PC-9 (cell line): Measurements from ENCODE around the gene SHISA6. TPM values are rescaled to one million over a fixed set of nuclear protein-coding genes. Genes with fewer than 3 reads are reported as not detected.

Source experiments
- BruUV-seq: library from RNA; stranded (reverse); fragments of 400-500 nt; replicated peaks from 2 replicates; lab custom pipeline; 2021; lab: Mats Ljungman, UMichigan
- CTCF ChIA-PET: fragments of 300-600 bp; sonication (Branson Sonifier 250); formaldehyde crosslinking; loops from one replicate; lab custom pipeline; 2022; ENCODE audit warnings: antibody characterized with exemption; lab: Charles Lee
- POLR2A ChIA-PET: fragments of 300-600 bp; sonication (Branson Sonifier 250); formaldehyde crosslinking; loops from one replicate; lab custom pipeline; 2022; ENCODE audit warnings: antibody characterized with exemption; ENCODE audit not compliant: unreplicated experiment; lab: Charles Lee
- DNase-seq, 2 experiments: peaks; one replicate each; pipeline versions ENCODE4 v3.0.0 to v3.0.0-alpha.2; 2015 to 2022; ENCODE audit warnings: mixed read lengths in 1 of 2
- H2AFZ ChIP-seq: fragments of 200-600 bp; sonication (generic); 2 replicates; pipeline ENCODE4 v1.8.1; 2017; ENCODE audit warnings: antibody characterized with exemption
- H3F3A ChIP-seq: fragments of 200-600 bp; sonication (generic); 2 replicates; pipeline ENCODE4 v1.8.1; 2017; ENCODE audit warnings: antibody characterized with exemption, mild to moderate bottlenecking, low read depth; ENCODE audit not compliant: insufficient read depth
- H3K27ac ChIP-seq: fragments of 200-600 bp; sonication (generic); 2 replicates; pipeline ENCODE4 v1.6.1; 2016; ENCODE audit warnings: mixed run types
- H3K27me3 ChIP-seq: fragments of 200-600 bp; sonication (generic); 2 replicates; pipeline ENCODE4 v1.6.1; 2016; ENCODE audit warnings: low read depth, mixed run types; ENCODE audit not compliant: insufficient read depth
- H3K36me3 ChIP-seq: fragments of 200-600 bp; sonication (generic); 2 replicates; pipeline ENCODE4 v1.6.1; 2016; ENCODE audit warnings: low read depth, mixed run types
- H3K4me1 ChIP-seq: fragments of 200-600 bp; sonication (generic); replicated peaks from 2 replicates; pipeline ENCODE4 v1.6.1; 2016; ENCODE audit warnings: mixed run types; ENCODE audit not compliant: insufficient read depth
- H3K4me2 ChIP-seq: fragments of 200-600 bp; sonication (generic); 2 replicates; pipeline ENCODE4 v1.6.1; 2017; ENCODE audit warnings: mixed run types
- H3K4me3 ChIP-seq: fragments of 200-600 bp; sonication (generic); 2 replicates; pipeline ENCODE4 v1.6.1; 2016; ENCODE audit warnings: mixed run types
- H3K79me2 ChIP-seq: fragments of 200-600 bp; sonication (generic); 2 replicates; pipeline ENCODE4 v1.6.1; 2017; ENCODE audit warnings: low read depth, mixed run types
- H3K9me2 ChIP-seq: fragments of 200-600 bp; sonication (generic); 2 replicates; pipeline ENCODE4 v1.8.1; 2017; ENCODE audit warnings: mild to moderate bottlenecking; ENCODE audit not compliant: insufficient read depth
- H3K9me3 ChIP-seq: fragments of 200-600 bp; sonication (generic); 2 replicates; pipeline ENCODE4 v1.8.1; 2016; ENCODE audit warnings: low read depth; ENCODE audit not compliant: insufficient read depth
- H4K20me1 ChIP-seq: fragments of 200-600 bp; sonication (generic); 2 replicates; pipeline ENCODE4 v1.8.1; 2017; ENCODE audit not compliant: insufficient read depth
- EZH2 ChIP-seq: fragments of 200-600 bp; sonication (generic); IDR thresholded peaks from 2 replicates; pipeline ENCODE4 v1.8.0; 2017; ENCODE audit warnings: antibody characterized with exemption, low read depth
- intact Hi-C: fragments of 100-400 bp; cut with micrococcal nuclease; formaldehyde crosslinking; loops from one replicate; pipeline ENCODE4 v1.10.0; 2022; ENCODE audit not compliant: unreplicated experiment
- total RNA-seq: library from RNA; stranded (reverse); gene quantifications from 2 replicates; pipeline ENCODE4 v1.2.3, GENCODE V29; 2021
- TF ChIP-seq, protein P1 (sequence below): fragments of 200-600 bp; sonication (generic); conservative IDR thresholded peaks from 2 replicates; pipeline ENCODE4 v1.6.1; 2017; ENCODE audit warnings: mixed run types, antibody characterized with exemption, mild to moderate bottlenecking, moderate library complexity

The SHISA6 gene
- total RNA-seq, 1 experiment from 2014 or later = not detected

DNA sequence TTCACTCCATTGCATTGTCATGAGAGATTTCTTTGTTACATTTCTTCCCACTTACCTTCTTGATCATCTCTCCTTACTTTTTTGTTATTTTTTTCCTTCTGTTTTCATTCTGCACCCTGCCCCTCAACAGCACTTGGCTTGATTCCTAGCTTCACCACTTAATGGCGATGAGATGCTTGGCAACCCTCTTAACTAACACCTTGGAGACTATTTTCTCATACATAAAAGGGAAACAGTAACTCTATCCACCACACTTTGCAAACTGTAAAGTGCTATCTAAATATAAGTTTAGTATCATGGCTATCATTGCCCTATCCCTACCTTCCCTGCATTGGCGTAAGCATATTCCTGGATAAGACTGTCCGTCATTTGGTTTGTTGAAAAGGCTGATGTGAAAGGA, 177.3 kb downstream of the SHISA6 start:
- DNase-seq = no peak
- Histone ChIP-seq H3K4me1 (no peaks in the 10 kb centered on the region), H2AFZ (no peak overlapping the region), H3K27ac (no peak overlapping the region), H3K79me2 (no peaks in the 10 kb centered on the region), H3F3A (no peaks in the 10 kb centered on the region), H4K20me1 (no peaks in the 10 kb centered on the region), H3K27me3 (no peaks in the 10 kb centered on the region), H3K4me2 (no peak overlapping the region), H3K9me2 (no peaks in the 10 kb centered on the region), H3K9me3 (no peaks in the 10 kb centered on the region), H3K4me3 (no peak overlapping the region), H3K36me3 (no peaks in the 10 kb centered on the region)
- BruUV-seq = no TSS peak
- ChIA-PET CTCF (no interaction called here), POLR2A (no interaction called here)
- intact Hi-C loops = no loop called here
- TF ChIP-seq, protein P1, sequence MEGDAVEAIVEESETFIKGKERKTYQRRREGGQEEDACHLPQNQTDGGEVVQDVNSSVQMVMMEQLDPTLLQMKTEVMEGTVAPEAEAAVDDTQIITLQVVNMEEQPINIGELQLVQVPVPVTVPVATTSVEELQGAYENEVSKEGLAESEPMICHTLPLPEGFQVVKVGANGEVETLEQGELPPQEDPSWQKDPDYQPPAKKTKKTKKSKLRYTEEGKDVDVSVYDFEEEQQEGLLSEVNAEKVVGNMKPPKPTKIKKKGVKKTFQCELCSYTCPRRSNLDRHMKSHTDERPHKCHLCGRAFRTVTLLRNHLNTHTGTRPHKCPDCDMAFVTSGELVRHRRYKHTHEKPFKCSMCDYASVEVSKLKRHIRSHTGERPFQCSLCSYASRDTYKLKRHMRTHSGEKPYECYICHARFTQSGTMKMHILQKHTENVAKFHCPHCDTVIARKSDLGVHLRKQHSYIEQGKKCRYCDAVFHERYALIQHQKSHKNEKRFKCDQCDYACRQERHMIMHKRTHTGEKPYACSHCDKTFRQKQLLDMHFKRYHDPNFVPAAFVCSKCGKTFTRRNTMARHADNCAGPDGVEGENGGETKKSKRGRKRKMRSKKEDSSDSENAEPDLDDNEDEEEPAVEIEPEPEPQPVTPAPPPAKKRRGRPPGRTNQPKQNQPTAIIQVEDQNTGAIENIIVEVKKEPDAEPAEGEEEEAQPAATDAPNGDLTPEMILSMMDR = no peak
- TF ChIP-seq EZH2 = no peak

- H2AFZ ChIP-seq = no peak overlapping the region
- no peaks in the 10 kb centered on the region for H3K4me1 ChIP-seq
- H3F3A ChIP-seq = no peaks in the 10 kb centered on the region
- no peak for TF ChIP-seq EZH2
- TF ChIP-seq, protein P1 = no peak
- DNase-seq = no peak
- BruUV-seq = no TSS peak
- POLR2A ChIA-PET = no interaction called here
- H3K27me3 ChIP-seq = no peaks in the 10 kb centered on the region
- H3K79me2 ChIP-seq = no peaks in the 10 kb centered on the region
- CTCF ChIA-PET = no interaction called here
- no peak overlapping the region for H3K4me2 ChIP-seq
- intact Hi-C loops = no loop called here
- H3K27ac ChIP-seq = no peak overlapping the region
- H3K9me2 ChIP-seq = no peaks in the 10 kb centered on the region
- no peak overlapping the region for H3K4me3 ChIP-seq
- H4K20me1 ChIP-seq = no peaks in the 10 kb centered on the region
- H3K36me3 ChIP-seq = no peaks in the 10 kb centered on the region
- no peaks in the 10 kb centered on the region for H3K9me3 ChIP-seq
Measured at GRCh38 chr17:11430751-11431150, 189.7 kb downstream of the SHISA6 start.

- no peak for TF ChIP-seq EZH2
- TF ChIP-seq, protein P1 = no peak
- Histone ChIP-seq H3K9me3 (no peaks in the 10 kb centered on the region), H3K4me3 (no peak overlapping the region), H3K79me2 (no peaks in the 10 kb centered on the region), H3K27me3 (no peaks in the 10 kb centered on the region), H3K36me3 (no peaks in the 10 kb centered on the region), H4K20me1 (no peaks in the 10 kb centered on the region), H3K4me2 (no peak overlapping the region), H3F3A (no peaks in the 10 kb centered on the region), H3K4me1 (no peaks in the 10 kb centered on the region), H3K9me2 (no peaks in the 10 kb centered on the region), H3K27ac (no peak overlapping the region), H2AFZ (no peak overlapping the region)
- no peak for DNase-seq
- ChIA-PET CTCF (no interaction called here), POLR2A (no interaction called here)
- intact Hi-C loops = no loop called here
- no TSS peak for BruUV-seq
Measured at GRCh38 chr17:11438673-11439072, 197.7 kb downstream of the SHISA6 start.
